Parathyroid adenoma (tissue), 2 donors: Measurements from ENCODE around the gene FAM180B.
"Not testable (repeated sequence)": the region's sequence is repeated elsewhere in the genome, so short reads cannot be mapped to it uniquely, and the experiment has no call there.

Experiments
- H2AFZ ChIP-seq: fragments of 300-600 bp; sonication (generic); one replicate; pipeline ENCODE4 v1.7.0; 2017; ENCODE audit warnings: antibody characterized with exemption, mild to moderate bottlenecking
- H3K27ac ChIP-seq: fragments of 300-600 bp; sonication (generic); one replicate; pipeline ENCODE4 v1.7.0; 2017
- H3K27me3 ChIP-seq: fragments of 300-600 bp; sonication (generic); one replicate; pipeline ENCODE4 v1.7.0; 2017; ENCODE audit warnings: low read length; ENCODE audit not compliant: control insufficient read depth, insufficient read depth
- H3K36me3 ChIP-seq: fragments of 300-600 bp; sonication (generic); one replicate; pipeline ENCODE4 v1.7.0; 2017; ENCODE audit warnings: low read length; ENCODE audit not compliant: control insufficient read depth, insufficient read depth
- H3K4me1 ChIP-seq: fragments of 300-600 bp; sonication (generic); one replicate; pipeline ENCODE4 v1.7.0; 2017; ENCODE audit warnings: control low read depth
- H3K4me2 ChIP-seq: fragments of 300-600 bp; sonication (generic); one replicate; pipeline ENCODE4 v1.7.0; 2017; ENCODE audit warnings: low read length
- H3K4me3 ChIP-seq: fragments of 300-600 bp; sonication (generic); one replicate; pipeline ENCODE4 v1.7.0; 2017; ENCODE audit warnings: low read depth, low read length
- H3K79me2 ChIP-seq: fragments of 300-600 bp; sonication (generic); one replicate; pipeline ENCODE4 v1.7.0; 2017; ENCODE audit warnings: control low read depth
- H3K9ac ChIP-seq: fragments of 300-600 bp; sonication (generic); one replicate; pipeline ENCODE4 v1.7.0; 2017; ENCODE audit warnings: mild to moderate bottlenecking
- H3K9me3 ChIP-seq: fragments of 300-600 bp; sonication (generic); one replicate; pipeline ENCODE4 v1.7.0; 2017; ENCODE audit warnings: low read length; ENCODE audit not compliant: control insufficient read depth
- TF ChIP-seq, protein P1 (sequence below): fragments of 300-600 bp; sonication (generic); IDR thresholded peaks from one replicate; pipeline ENCODE4 v1.7.0; 2017; ENCODE audit warnings: antibody characterized with exemption, mild to moderate bottlenecking
- donor health status: primary hyperparathyroidism.

FAM180B gene

DNA sequence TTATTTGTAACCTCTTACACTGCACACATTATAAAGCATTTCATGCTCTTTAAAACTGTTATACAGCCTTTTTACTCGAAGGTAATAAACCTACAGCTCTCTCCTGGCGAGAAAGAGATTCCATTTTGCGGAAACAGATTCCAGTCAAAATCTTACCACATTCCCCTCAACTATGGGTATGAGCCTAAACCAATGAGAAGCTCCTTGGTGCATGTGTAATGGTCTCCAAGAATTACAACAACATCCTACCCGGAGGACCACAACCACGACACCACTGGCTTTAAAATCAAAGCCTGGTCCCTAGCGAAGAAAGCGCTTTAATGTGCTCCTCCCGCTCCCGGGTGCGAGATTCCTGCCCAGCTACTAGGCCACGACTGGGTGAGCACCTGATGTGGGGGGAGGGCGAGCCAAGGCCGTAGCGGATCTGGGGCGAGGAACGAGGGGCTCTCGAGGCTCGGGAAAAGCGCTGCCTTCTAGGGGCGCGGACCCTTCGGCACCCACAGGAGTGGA lies 34.4 kb upstream of the FAM180B start:
- H3K4me3 ChIP-seq: peak overlapping the region; percentile 68
- TF ChIP-seq, protein P1, sequence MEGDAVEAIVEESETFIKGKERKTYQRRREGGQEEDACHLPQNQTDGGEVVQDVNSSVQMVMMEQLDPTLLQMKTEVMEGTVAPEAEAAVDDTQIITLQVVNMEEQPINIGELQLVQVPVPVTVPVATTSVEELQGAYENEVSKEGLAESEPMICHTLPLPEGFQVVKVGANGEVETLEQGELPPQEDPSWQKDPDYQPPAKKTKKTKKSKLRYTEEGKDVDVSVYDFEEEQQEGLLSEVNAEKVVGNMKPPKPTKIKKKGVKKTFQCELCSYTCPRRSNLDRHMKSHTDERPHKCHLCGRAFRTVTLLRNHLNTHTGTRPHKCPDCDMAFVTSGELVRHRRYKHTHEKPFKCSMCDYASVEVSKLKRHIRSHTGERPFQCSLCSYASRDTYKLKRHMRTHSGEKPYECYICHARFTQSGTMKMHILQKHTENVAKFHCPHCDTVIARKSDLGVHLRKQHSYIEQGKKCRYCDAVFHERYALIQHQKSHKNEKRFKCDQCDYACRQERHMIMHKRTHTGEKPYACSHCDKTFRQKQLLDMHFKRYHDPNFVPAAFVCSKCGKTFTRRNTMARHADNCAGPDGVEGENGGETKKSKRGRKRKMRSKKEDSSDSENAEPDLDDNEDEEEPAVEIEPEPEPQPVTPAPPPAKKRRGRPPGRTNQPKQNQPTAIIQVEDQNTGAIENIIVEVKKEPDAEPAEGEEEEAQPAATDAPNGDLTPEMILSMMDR: no peak
- H3K27me3 ChIP-seq: no peaks in the 10 kb centered on the region
- no peaks in the 10 kb centered on the region for H3K9me3 ChIP-seq
- peak overlapping the region; percentile 75 for H3K27ac ChIP-seq
- H3K9ac ChIP-seq: peak overlapping the region; percentile 89
- H3K36me3 ChIP-seq: no peaks in the 10 kb centered on the region
- peaks cover 32% of the 10 kb centered on the region for H3K79me2 ChIP-seq
- peaks cover 3% of the 10 kb centered on the region for H3K4me1 ChIP-seq
- peak overlapping the region; percentile 76 for H2AFZ ChIP-seq
- H3K4me2 ChIP-seq: peak overlapping the region; percentile 60

GRCh38 chr11:47552566-47553405 lies 33.7 kb upstream of the FAM180B start, which contains the start of gene CELF1:
CELF1 (minus strand) TSS chr11:47553132; CDS start chr11:47499523, 53,609 bp downstream.
- Histone ChIP-seq H3K4me1 (peaks cover 3% of the 10 kb centered on the region), H3K36me3 (no peaks in the 10 kb centered on the region), H2AFZ (peak within 1 kb of the TSS; percentile 76), H3K9ac (peak within 1 kb of the TSS; percentile 89), H3K4me2 (peak within 1 kb of the TSS; percentile 60), H3K79me2 (peaks cover 26% of the 10 kb centered on the region), H3K9me3 (no peaks in the 10 kb centered on the region), H3K27me3 (no peaks in the 10 kb centered on the region), H3K4me3 (peak within 1 kb of the TSS; percentile 68), H3K27ac (peak within 1 kb of the TSS; percentile 75)
- TF ChIP-seq, protein P1: peak; percentile 78

DNA sequence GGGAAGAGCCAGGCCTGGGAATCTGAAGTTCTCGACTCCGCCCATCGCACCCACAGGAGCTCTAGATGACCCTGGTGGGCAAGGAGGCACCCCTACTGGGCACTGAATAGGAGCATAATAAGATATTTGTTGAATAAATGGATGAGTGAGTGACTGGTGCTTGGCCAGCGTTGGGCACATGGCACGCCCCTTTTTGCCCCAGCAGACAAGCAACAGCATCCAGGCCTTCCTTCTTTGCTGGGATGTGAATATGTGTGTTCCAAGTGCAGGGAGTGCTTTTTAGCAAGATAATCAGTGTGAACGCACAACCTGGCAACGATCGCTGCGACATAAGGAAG lies 33.1 kb upstream of the FAM180B start:
- peaks cover 21% of the 10 kb centered on the region for H3K79me2 ChIP-seq
- H3K27me3 ChIP-seq: no peaks in the 10 kb centered on the region
- H3K9me3 ChIP-seq: no peaks in the 10 kb centered on the region
- H3K27ac ChIP-seq: no peak overlapping the region
- TF ChIP-seq, protein P1: no peak
- no peak overlapping the region for H3K9ac ChIP-seq
- no peak overlapping the region for H3K4me3 ChIP-seq
- H3K36me3 ChIP-seq: no peaks in the 10 kb centered on the region
- H3K4me1 ChIP-seq: peaks cover 3% of the 10 kb centered on the region
- peak overlapping the region; percentile 58 for H3K4me2 ChIP-seq
- peak overlapping the region; percentile 76 for H2AFZ ChIP-seq

- H3K27me3 ChIP-seq, H3K9me3 ChIP-seq, H2AFZ ChIP-seq, H3K36me3 ChIP-seq, H3K4me3 ChIP-seq, H3K9ac ChIP-seq, H3K79me2 ChIP-seq, H3K27ac ChIP-seq, H3K4me1 ChIP-seq, H3K4me2 ChIP-seq: not testable (repeated sequence)
Observed at GRCh38 chr11:47557004-47557403, 29.5 kb upstream of the FAM180B start.

- Histone ChIP-seq H3K4me1 (no peaks in the 10 kb centered on the region), H3K27ac (no peak overlapping the region), H3K4me2 (no peak overlapping the region), H3K4me3 (no peak overlapping the region), H3K9ac (no peak overlapping the region), H3K79me2 (no peaks in the 10 kb centered on the region), H2AFZ (no peak overlapping the region), H3K36me3 (no peaks in the 10 kb centered on the region), H3K27me3 (no peaks in the 10 kb centered on the region), H3K9me3 (no peaks in the 10 kb centered on the region)
- TF ChIP-seq, protein P1: no peak
Observed at GRCh38 chr11:47558695-47559094, 27.8 kb upstream of the FAM180B start.
